ENCODE measurements around the gene AAK1. TPM values are rescaled to one million over a fixed set of nuclear protein-coding genes. Genes with fewer than 3 reads are reported as not detected.

Gene AAK1
- total RNA-seq, 1 experiment from 2014 or later: 30.6 TPM

DNA sequence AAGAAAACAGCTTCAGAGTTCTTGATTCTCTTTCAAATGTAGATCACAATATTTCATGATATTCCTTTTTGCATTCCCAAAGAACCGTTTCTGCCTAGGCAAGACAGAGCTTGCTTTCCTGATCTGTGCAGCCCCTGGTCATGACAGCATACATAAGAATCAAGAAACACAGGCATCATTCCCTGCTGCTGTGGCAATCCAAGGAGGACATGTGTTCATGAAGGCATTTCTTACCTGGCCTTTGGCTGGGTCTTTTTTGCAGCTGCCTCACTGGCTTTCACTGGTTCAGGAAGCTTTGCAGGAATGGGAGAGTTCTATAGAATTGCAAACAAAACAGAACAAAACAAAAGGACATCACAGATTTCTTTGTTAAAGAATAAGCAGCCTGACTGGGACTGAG is 118.7 kb downstream of the AAK1 start:
- H3K27ac ChIP-seq (ENCODE audit: insufficient read length, low read depth, low read length): no peak overlapping the region
- no peaks in the 10 kb centered on the region for H3K79me2 ChIP-seq (ENCODE audit: insufficient read depth, low read length)
- H3K9me3 Mint-ChIP-seq: no peaks in the 10 kb centered on the region

More for the DNA sequence above, 118.7 kb downstream of the AAK1 start:
- Histone ChIP-seq H3K9me3 (ENCODE audit: control insufficient read depth, low read depth, low read length) (no peaks in the 10 kb centered on the region), H2BK120ac (ENCODE audit: low read depth, low read length, poor library complexity, severe bottlenecking) (no peak overlapping the region), H3K4me2 (ENCODE audit: insufficient read depth, insufficient read length, low read length) (peak overlapping the region; percentile 21), H4K8ac (replicated peaks; ENCODE audit: insufficient read length, low read depth, low read length) (no peak overlapping the region), H3K56ac (ENCODE audit: insufficient read length, low read depth, low read length) (no peak overlapping the region), H4K5ac (ENCODE audit: insufficient read length, low read depth, low read length) (no peak overlapping the region), H3K18ac (ENCODE audit: insufficient read length, low read depth, low read length) (no peak overlapping the region), H3K27me3 (ENCODE audit: insufficient read depth, low read length) (no peaks in the 10 kb centered on the region), H2AFZ (ENCODE audit: low read length) (no peak overlapping the region), H2BK12ac (ENCODE audit: insufficient read length, low read depth, low read length) (no peak overlapping the region), H3K23ac (ENCODE audit: insufficient read length, low read depth, low read length) (no peak overlapping the region), H3T11ph (ENCODE audit: low read length) (no peak overlapping the region), H3K14ac (ENCODE audit: insufficient read depth, low read length) (no peak overlapping the region), H2BK15ac (ENCODE audit: low read depth, low read length) (no peak overlapping the region), H4K91ac (ENCODE audit: insufficient read length, low read depth, low read length) (no peak overlapping the region), H3K23me2 (ENCODE audit: insufficient read length, low read depth, low read length, poor library complexity, severe bottlenecking) (no peaks in the 10 kb centered on the region), H3K4ac (ENCODE audit: low read depth, low read length) (no peak overlapping the region), H2BK5ac (ENCODE audit: insufficient read length, low read length) (no peak overlapping the region), H4K20me1 (ENCODE audit: control insufficient read depth, insufficient read depth, insufficient read length) (no peaks in the 10 kb centered on the region), H3K4me1 (ENCODE audit: insufficient read depth, low read length) (peaks cover 10% of the 10 kb centered on the region; the same call in 1 of the 2 replicates), H2BK20ac (ENCODE audit: low read depth, low read length, poor library complexity, severe bottlenecking) (no peak overlapping the region), H3K9ac (ENCODE audit: extremely low read depth, insufficient read length, low read length) (no peak overlapping the region), H3K79me1 (ENCODE audit: insufficient read depth, low read depth, low read length, poor library complexity, severe bottlenecking) (no peaks in the 10 kb centered on the region), H2AK5ac (ENCODE audit: insufficient read length, low read length) (no peak overlapping the region)
- no peak for DNase-seq
- H3K36me3 Mint-ChIP-seq (ENCODE audit: insufficient read depth in 1 of 3, low read depth in 3 of 3): peaks cover 6 to 32% (median 27%) of the 10 kb centered on the region in 3 experiments
- H3K4me3 Mint-ChIP-seq: peak overlapping the region in 1 of 2 experiments; percentile 0; a peak in 1 of 5 replicates
- H3K4me1 Mint-ChIP-seq: peaks cover 30 to 39% of the 10 kb centered on the region in 2 experiments
- TF ChIP-seq, protein P1, sequence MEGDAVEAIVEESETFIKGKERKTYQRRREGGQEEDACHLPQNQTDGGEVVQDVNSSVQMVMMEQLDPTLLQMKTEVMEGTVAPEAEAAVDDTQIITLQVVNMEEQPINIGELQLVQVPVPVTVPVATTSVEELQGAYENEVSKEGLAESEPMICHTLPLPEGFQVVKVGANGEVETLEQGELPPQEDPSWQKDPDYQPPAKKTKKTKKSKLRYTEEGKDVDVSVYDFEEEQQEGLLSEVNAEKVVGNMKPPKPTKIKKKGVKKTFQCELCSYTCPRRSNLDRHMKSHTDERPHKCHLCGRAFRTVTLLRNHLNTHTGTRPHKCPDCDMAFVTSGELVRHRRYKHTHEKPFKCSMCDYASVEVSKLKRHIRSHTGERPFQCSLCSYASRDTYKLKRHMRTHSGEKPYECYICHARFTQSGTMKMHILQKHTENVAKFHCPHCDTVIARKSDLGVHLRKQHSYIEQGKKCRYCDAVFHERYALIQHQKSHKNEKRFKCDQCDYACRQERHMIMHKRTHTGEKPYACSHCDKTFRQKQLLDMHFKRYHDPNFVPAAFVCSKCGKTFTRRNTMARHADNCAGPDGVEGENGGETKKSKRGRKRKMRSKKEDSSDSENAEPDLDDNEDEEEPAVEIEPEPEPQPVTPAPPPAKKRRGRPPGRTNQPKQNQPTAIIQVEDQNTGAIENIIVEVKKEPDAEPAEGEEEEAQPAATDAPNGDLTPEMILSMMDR (conservative IDR thresholded peaks at IDR 0.05): no peak
- no CpG with 5 or more reads among the region's 1 CpG for WGBS (ENCODE audit: extremely low coverage, insufficient read length, low lambda C conversion rate)
- H3K27ac Mint-ChIP-seq: peak overlapping the region; percentile 78 to 98 (median 86); a peak in 6 of 7 replicates
- no peaks in the 10 kb centered on the region for H3K27me3 Mint-ChIP-seq (ENCODE audit: low read depth)
